K562 (cell line): ENCODE results near the gene WEE1. TPM values are rescaled to one million over a fixed set of nuclear protein-coding genes. Genes with fewer than 3 reads are reported as not detected.

ENCODE experiments used
- BHLHE40 ChIP-seq: IDR thresholded peaks from 2 replicates; pipeline ENCODE4 v1.6.1; 2011; ENCODE audit warnings: low read length, improper control_type of control experiment
- CHD2 ChIP-seq: IDR thresholded peaks from 2 replicates; pipeline ENCODE4 v1.6.1; 2011; ENCODE audit warnings: low read depth, low read length
- CTCF ChIP-seq, 3 experiments: IDR thresholded peaks in 2 of 3; conservative IDR thresholded peaks in 1 of 3; 2 replicates each; pipeline ENCODE4 v1.5.1; 2011 to 2012; ENCODE audit warnings: low read length in 3 of 3, mild to moderate bottlenecking in 3 of 3, control low read depth in 2 of 3, improper control_type of control experiment in 1 of 3, inconsistent platforms in 1 of 3, low read depth in 1 of 3, mixed read lengths in 1 of 3, moderate library complexity in 1 of 3; ENCODE audit not compliant: insufficient read depth in 2 of 3
- EHMT2 ChIP-seq: fragments of 450-650 bp; IDR thresholded peaks from 2 replicates; pipeline ENCODE4 v1.6.1; 2018; ENCODE audit warnings: antibody characterized with exemption
- ETV1 ChIP-seq: fragments of 450-650 bp; conservative IDR thresholded peaks from 2 replicates; pipeline ENCODE4 v1.6.1; 2016; ENCODE audit warnings: missing genetic modification characterization, control low read depth, low read depth, missing compliant biosample characterization
- GABPB1 ChIP-seq: sonication (generic); formaldehyde crosslinking; IDR thresholded peaks from 2 replicates; pipeline ENCODE4 v1.8.0; 2022; ENCODE audit warnings: mild to moderate bottlenecking, missing genetic modification reagents
- KAT2B ChIP-seq: IDR thresholded peaks from one replicate; pipeline ENCODE4 v1.6.1; 2012; ENCODE audit warnings: low read depth, mild to moderate bottlenecking, control low read depth, inconsistent platforms, low read length, moderate library complexity
- KDM1A ChIP-seq, 2 experiments: fragments of 450-650 bp; IDR thresholded peaks; 2 replicates each; pipeline ENCODE4 v1.6.1; 2016; ENCODE audit warnings: mild to moderate bottlenecking in 2 of 2
- L3MBTL2 ChIP-seq: fragments of 450-650 bp; IDR thresholded peaks from 2 replicates; pipeline ENCODE4 v1.6.1; 2016; ENCODE audit warnings: mild to moderate bottlenecking, moderate library complexity
- OTX1 ChIP-seq: fragments of 450-650 bp; formaldehyde crosslinking; IDR thresholded peaks from 2 replicates; pipeline ENCODE4 v1.4.0; 2022; ENCODE audit warnings: mild to moderate bottlenecking
- PHB ChIP-seq: fragments of 250-450 bp; sonication (Bioruptor Pico); IDR thresholded peaks from 2 replicates; pipeline ENCODE4 v1.5.0; 2021
- PKNOX1 ChIP-seq: fragments of 450-650 bp; IDR thresholded peaks from 2 replicates; pipeline ENCODE4 v1.6.1; 2016
- POLR2G ChIP-seq: fragments of 200-400 bp; formaldehyde crosslinking; IDR thresholded peaks from 2 replicates; pipeline ENCODE4 v1.6.1; 2017; ENCODE audit warnings: low read depth, mild to moderate bottlenecking, antibody characterized with exemption, low read length, moderate library complexity
- RAD21 ChIP-seq, 2 experiments: fragments of 250-450 bp in 1 of 2; fragments of 450-650 bp in 1 of 2; sonication (Bioruptor Pico) in 1 of 2; formaldehyde crosslinking in 1 of 2; IDR thresholded peaks in 1 of 2; conservative IDR thresholded peaks in 1 of 2; 2 replicates each; pipeline versions ENCODE4 v1.4.0 to v1.8.0; 2020 to 2022; ENCODE audit warnings: mild to moderate bottlenecking in 2 of 2, moderate library complexity in 1 of 2
- SRSF1 ChIP-seq: fragments of 200-400 bp; formaldehyde crosslinking; IDR thresholded peaks from 2 replicates; pipeline ENCODE4 v1.6.1; 2017; ENCODE audit warnings: mild to moderate bottlenecking, low read depth, low read length, moderate library complexity
- TEAD2 ChIP-seq: fragments of 450-650 bp; IDR thresholded peaks from 2 replicates; pipeline ENCODE4 v1.6.1; 2016; ENCODE audit warnings: missing genetic modification characterization, control low read depth, missing compliant biosample characterization
- TRIM24 ChIP-seq, 2 experiments: fragments of 450-650 bp; IDR thresholded peaks; 2 replicates each; pipeline ENCODE4 v1.6.1; 2016
- ZFP36 ChIP-seq: fragments of 150-350 bp; IDR thresholded peaks from 2 replicates; pipeline ENCODE4 v1.6.1; 2018; ENCODE audit warnings: low read length, low read depth; ENCODE audit not compliant: partially characterized antibody
- ZNF347 ChIP-seq: fragments of 450-650 bp; formaldehyde crosslinking; IDR thresholded peaks from 2 replicates; pipeline ENCODE4 v1.4.0; 2020; ENCODE audit warnings: low read depth, mild to moderate bottlenecking, moderate library complexity
- ZNF384 ChIP-seq: IDR thresholded peaks from 2 replicates; pipeline ENCODE4 v1.6.1; 2012; ENCODE audit warnings: low read depth, low read length, improper control_type of control experiment
- ZNF644 ChIP-seq: fragments of 200-800 bp; sonication (Bioruptor generic); IDR thresholded peaks from 2 replicates; pipeline ENCODE4 v1.6.1; 2016; ENCODE audit warnings: low read depth, missing genetic modification characterization, missing compliant biosample characterization
- polyA plus RNA-seq, 8 experiments: library from polyadenylated mRNA; depleted of rRNA in 4 of 8; stranded (reverse) in 5 of 8; unstranded in 3 of 8; fragments of >200 nt; fragmentation: Nextera tagmentation in 2 of 8; fragmentation: Illumina TruSeq in 1 of 8; extraction: Ambion mirVana in 2 of 8; extraction: Trizol in 1 of 8; gene quantifications; 2 replicates each; pipeline versions ENCODE4 v1.2.1 to v1.2.3, GENCODE V29; 2011 to 2014; ENCODE audit warnings: inconsistent platforms in 1 of 8, missing spikeins in 1 of 8
- total RNA-seq, 7 experiments: library from RNA; depleted of rRNA in 6 of 7; stranded (reverse); fragments of >200 nt in 6 of 7; fragmentation: Illumina TruSeq in 2 of 7; extraction: Trizol in 2 of 7; gene quantifications; 2 replicates each; pipeline versions ENCODE4 v1.2.1 to v1.2.3, GENCODE V29; 2011 to 2021; ENCODE audit warnings: low replicate concordance in 1 of 7
- TF ChIP-seq, protein P1 (sequence below): sonication (generic); formaldehyde crosslinking; IDR thresholded peaks from 2 replicates; pipeline ENCODE4 v1.8.0; 2022; ENCODE audit warnings: mild to moderate bottlenecking, missing genetic modification reagents
- TF ChIP-seq, protein P2 (sequence below): fragments of 250-450 bp; sonication (Bioruptor Pico); IDR thresholded peaks from 2 replicates; pipeline ENCODE4 v1.9.0; 2021; ENCODE audit warnings: mild to moderate bottlenecking, inconsistent platforms

WEE1 gene
- total and polyA plus RNA-seq, 9 of the 15 experiments (the other 6 are each of a cell fraction or from before 2014, with no cell fraction given): 21.9 to 99.0 (median 67.4) TPM

DNA sequence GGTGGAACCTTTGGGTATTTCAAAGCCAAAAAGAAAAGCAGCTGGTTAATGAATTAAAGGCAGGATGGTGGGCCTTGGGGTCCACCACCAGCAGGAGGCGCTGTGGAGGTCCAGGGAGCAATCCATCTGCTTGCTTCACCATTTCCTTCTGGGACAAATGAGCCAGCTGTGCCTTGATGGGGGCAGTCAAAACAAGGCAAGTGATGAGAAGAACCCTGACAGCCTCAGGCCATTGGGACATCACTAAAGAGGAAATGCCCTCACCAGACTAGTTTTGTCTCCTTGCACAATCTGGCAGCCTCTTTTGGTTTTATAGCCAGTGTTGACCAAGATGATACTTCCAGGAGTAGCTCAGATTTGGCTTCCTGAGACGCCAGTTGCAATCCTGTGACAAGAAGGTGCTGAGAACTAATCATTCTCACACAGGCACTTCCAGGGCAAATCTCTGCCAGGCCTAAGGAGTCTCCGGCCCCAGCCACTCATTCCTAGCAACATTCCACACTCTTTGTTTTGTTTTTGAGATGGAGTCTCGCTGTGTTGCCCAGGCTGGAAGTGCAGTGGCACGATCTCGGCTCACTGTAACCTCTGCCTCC is 38.2 kb upstream of the WEE1 start (continued):
- TF ChIP-seq PKNOX1 (0 out of 2 replicates have a peak, but pooled peaks have one; percentile 14), ZNF384 (no peak), GABPB1 (0 out of 2 replicates have a peak, but pooled peaks have one; percentile 29), RAD21 (CRISPR knock-in tag; conservative IDR thresholded peaks at IDR 0.05 in 1 of 2, IDR thresholded peaks at IDR 0.05 in 1 of 2) (peak; percentile 82 to 92), ZNF644 (tag) (no peak), PHB (CRISPR knock-in tag) (no peak), EHMT2 (peak; percentile 22; the same call in 1 of the 2 replicates), KAT2B (no peak), L3MBTL2 (peak; percentile 26; the same call in 1 of the 2 replicates), KDM1A (IDR thresholded peaks at IDR 0.05) (no peak), ZNF347 (CRISPR knock-in tag) (no peak), POLR2G (no peak), CHD2 (no peak), TRIM24 (IDR thresholded peaks at IDR 0.05) (no peak; a peak in 1 of 4 replicates), ETV1 (tag) (0 out of 2 replicates have a peak, but pooled peaks have one; percentile 33), OTX1 (CRISPR knock-in tag) (no peak), SRSF1 (no peak), BHLHE40 (peak; percentile 25; the same call in 1 of the 2 replicates), TEAD2 (tag) (no peak), ZFP36 (peak; percentile 0), CTCF (IDR thresholded peaks at IDR 0.05 in 2 of 3, conservative IDR thresholded peaks at IDR 0.05 in 1 of 3; ENCODE audit: insufficient read depth in 2 of 3, low read depth in 1 of 3, low read length in 3 of 3) (peak; percentile 88 to 96 (median 94))
- TF ChIP-seq, protein P1, sequence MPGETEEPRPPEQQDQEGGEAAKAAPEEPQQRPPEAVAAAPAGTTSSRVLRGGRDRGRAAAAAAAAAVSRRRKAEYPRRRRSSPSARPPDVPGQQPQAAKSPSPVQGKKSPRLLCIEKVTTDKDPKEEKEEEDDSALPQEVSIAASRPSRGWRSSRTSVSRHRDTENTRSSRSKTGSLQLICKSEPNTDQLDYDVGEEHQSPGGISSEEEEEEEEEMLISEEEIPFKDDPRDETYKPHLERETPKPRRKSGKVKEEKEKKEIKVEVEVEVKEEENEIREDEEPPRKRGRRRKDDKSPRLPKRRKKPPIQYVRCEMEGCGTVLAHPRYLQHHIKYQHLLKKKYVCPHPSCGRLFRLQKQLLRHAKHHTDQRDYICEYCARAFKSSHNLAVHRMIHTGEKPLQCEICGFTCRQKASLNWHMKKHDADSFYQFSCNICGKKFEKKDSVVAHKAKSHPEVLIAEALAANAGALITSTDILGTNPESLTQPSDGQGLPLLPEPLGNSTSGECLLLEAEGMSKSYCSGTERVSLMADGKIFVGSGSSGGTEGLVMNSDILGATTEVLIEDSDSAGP (CRISPR knock-in tag): no peak
- TF ChIP-seq, protein P2, sequence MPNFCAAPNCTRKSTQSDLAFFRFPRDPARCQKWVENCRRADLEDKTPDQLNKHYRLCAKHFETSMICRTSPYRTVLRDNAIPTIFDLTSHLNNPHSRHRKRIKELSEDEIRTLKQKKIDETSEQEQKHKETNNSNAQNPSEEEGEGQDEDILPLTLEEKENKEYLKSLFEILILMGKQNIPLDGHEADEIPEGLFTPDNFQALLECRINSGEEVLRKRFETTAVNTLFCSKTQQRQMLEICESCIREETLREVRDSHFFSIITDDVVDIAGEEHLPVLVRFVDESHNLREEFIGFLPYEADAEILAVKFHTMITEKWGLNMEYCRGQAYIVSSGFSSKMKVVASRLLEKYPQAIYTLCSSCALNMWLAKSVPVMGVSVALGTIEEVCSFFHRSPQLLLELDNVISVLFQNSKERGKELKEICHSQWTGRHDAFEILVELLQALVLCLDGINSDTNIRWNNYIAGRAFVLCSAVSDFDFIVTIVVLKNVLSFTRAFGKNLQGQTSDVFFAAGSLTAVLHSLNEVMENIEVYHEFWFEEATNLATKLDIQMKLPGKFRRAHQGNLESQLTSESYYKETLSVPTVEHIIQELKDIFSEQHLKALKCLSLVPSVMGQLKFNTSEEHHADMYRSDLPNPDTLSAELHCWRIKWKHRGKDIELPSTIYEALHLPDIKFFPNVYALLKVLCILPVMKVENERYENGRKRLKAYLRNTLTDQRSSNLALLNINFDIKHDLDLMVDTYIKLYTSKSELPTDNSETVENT: no peak
